Measurements from ENCODE around the gene PIGBOS1.

GRCh38 chr15:55277116-55277564 lies 41.8 kb downstream of the PIGBOS1 start:
- TF ChIP-seq POLR2A (IDR thresholded peaks at IDR 0.05) (no peak), CTCF (IDR thresholded peaks at IDR 0.05) (no peak)
